HCT116 (cell line): ENCODE measurements around the gene XPNPEP2. TPM values are rescaled to one million over a fixed set of nuclear protein-coding genes. Genes with fewer than 3 reads are reported as not detected.

Experiments
- ATAC-seq: fragments of 200-7000 bp; cut with Tn5 transposase; 2 replicates; pipeline ENCODE4 v1.9.1; 2020; ENCODE audit warnings: mild to moderate bottlenecking, moderate library complexity
- BruUV-seq: library from RNA; stranded (reverse); fragments of 400-500 nt; replicated peaks from 2 replicates; lab custom pipeline; 2021; lab: Mats Ljungman, UMichigan
- CTCF ChIA-PET: fragments of 300-600 bp; sonication (Branson Sonifier 250); formaldehyde crosslinking; loops from one replicate; lab custom pipeline; 2021; ENCODE audit warnings: antibody characterized with exemption; lab: Charles Lee
- POLR2A ChIA-PET: fragments of 300-600, 350-600 bp; sonication (Branson Sonifier 250); formaldehyde crosslinking; loops from one replicate; lab custom pipeline; 2021; ENCODE audit warnings: antibody characterized with exemption; lab: Charles Lee
- RAD21 ChIA-PET, 2 experiments: fragments of 300-600 bp; sonication (Branson Sonifier 250); formaldehyde crosslinking; loops; one replicate each; lab custom pipeline; 2023; ENCODE audit warnings: low total read pairs in 2 of 2; ENCODE audit not compliant: uncharacterized antibody in 2 of 2, unreplicated experiment in 2 of 2, low non-redundant PET in 1 of 2; lab: Charles Lee
- DNase-seq: peaks from one replicate; pipeline ENCODE4 v3.0.0-alpha.2; 2010; ENCODE audit warnings: low read depth, low spot score
- H2AFZ ChIP-seq: fragments of 200-600 bp; shearing (Covaris generic), sonication (generic); 2 replicates; pipeline ENCODE4 v1.6.1; 2017; ENCODE audit warnings: low read depth, mixed run types, mixed read lengths, antibody characterized with exemption, low read length; ENCODE audit not compliant: poor library complexity, severe bottlenecking
- H3K27ac ChIP-seq: 2 replicates; pipeline ENCODE4 v1.5.1; 2012; ENCODE audit warnings: low read depth, low read length
- H3K27me3 ChIP-seq: fragments of 200-600 bp; sonication (generic); 2 replicates; pipeline ENCODE4 v1.6.1; 2016; ENCODE audit warnings: mixed run types, low read length, mixed read lengths; ENCODE audit not compliant: insufficient read depth
- H3K36me3 ChIP-seq, 2 experiments: fragments of 200-500 bp in 1 of 2; fragments of 200-600 bp in 1 of 2; sonication (Bioruptor generic) in 1 of 2; sonication (generic) in 1 of 2; 2 replicates each; pipeline versions ENCODE4 v1.5.1 to v1.6.1; 2014 to 2016; ENCODE audit warnings: low read length in 2 of 2, inconsistent platforms in 1 of 2, mixed read lengths in 1 of 2, mixed run types in 1 of 2; ENCODE audit not compliant: insufficient read depth in 2 of 2, control insufficient read depth in 1 of 2
- H3K4me1 ChIP-seq, 2 experiments: fragments of 200-600 bp in 1 of 2; sonication (generic) in 1 of 2; 2 replicates each; pipeline versions ENCODE4 v1.5.1 to v1.6.1; 2012 to 2017; ENCODE audit warnings: low read length in 2 of 2, inconsistent platforms in 1 of 2, mild to moderate bottlenecking in 1 of 2, mixed read lengths in 1 of 2, mixed run types in 1 of 2, moderate library complexity in 1 of 2; ENCODE audit not compliant: insufficient read depth in 2 of 2, control insufficient read depth in 1 of 2
- H3K4me2 ChIP-seq: fragments of 200-600 bp; sonication (generic); 2 replicates; pipeline ENCODE4 v1.6.1; 2017; ENCODE audit warnings: mixed run types, low read length, mixed read lengths
- H3K4me3 ChIP-seq, 2 experiments: fragments of 200-600 bp in 1 of 2; sonication (generic) in 1 of 2; replicated peaks in 1 of 2; 2 replicates each; pipeline ENCODE4 v1.5.1; 2011 to 2016; ENCODE audit warnings: low read length in 2 of 2, control low read depth in 1 of 2, low read depth in 1 of 2, mild to moderate bottlenecking in 1 of 2, mixed read lengths in 1 of 2, mixed run types in 1 of 2
- H3K79me2 ChIP-seq: fragments of 200-600 bp; sonication (generic); 2 replicates; pipeline ENCODE4 v1.6.1; 2017; ENCODE audit warnings: mild to moderate bottlenecking, mixed run types, low read length, moderate library complexity, mixed read lengths; ENCODE audit not compliant: insufficient read depth
- H3K9ac ChIP-seq: fragments of 200-600 bp; sonication (generic); 2 replicates; pipeline ENCODE4 v1.6.1; 2016; ENCODE audit warnings: low read length, mixed read lengths
- H3K9me2 ChIP-seq: fragments of 200-600 bp; sonication (generic), shearing (Covaris generic); 2 replicates; pipeline ENCODE4 v1.6.1; 2017; ENCODE audit warnings: mixed run types, mild to moderate bottlenecking, moderate library complexity; ENCODE audit not compliant: insufficient read depth
- H3K9me3 ChIP-seq, 2 experiments: fragments of 200-500 bp in 1 of 2; fragments of 200-600 bp in 1 of 2; sonication (Bioruptor generic) in 1 of 2; sonication (generic) in 1 of 2; 2 replicates each; pipeline ENCODE4 v1.6.1; 2014 to 2017; ENCODE audit warnings: low read length in 2 of 2, mixed read lengths in 2 of 2, inconsistent platforms in 1 of 2, low read depth in 1 of 2, mild to moderate bottlenecking in 1 of 2, mixed run types in 1 of 2, moderate library complexity in 1 of 2; ENCODE audit not compliant: control insufficient read depth in 1 of 2, insufficient read depth in 1 of 2
- H4K20me1 ChIP-seq: fragments of 200-600 bp; sonication (generic), shearing (Covaris generic); 2 replicates; pipeline ENCODE4 v1.6.1; 2017; ENCODE audit warnings: mixed run types, mild to moderate bottlenecking, moderate library complexity; ENCODE audit not compliant: insufficient read depth
- CBX3 ChIP-seq: IDR thresholded peaks from 2 replicates; pipeline ENCODE4 v1.6.1; 2012; ENCODE audit warnings: low read depth
- ELF1 ChIP-seq: IDR thresholded peaks from 2 replicates; pipeline ENCODE4 v1.6.1; 2012; ENCODE audit warnings: low read depth, borderline replicate concordance
- EZH2phosphoT487 ChIP-seq: fragments of 200-600 bp; IDR thresholded peaks from 2 replicates; pipeline ENCODE4 v1.6.1; 2018; ENCODE audit warnings: antibody characterized with exemption, borderline replicate concordance
- FOSL1 ChIP-seq: IDR thresholded peaks from 2 replicates; pipeline ENCODE4 v1.6.1; 2012; ENCODE audit warnings: low read depth
- POLR2A ChIP-seq: IDR thresholded peaks from 2 replicates; pipeline ENCODE4 v1.7.0; 2011; ENCODE audit warnings: borderline replicate concordance; ENCODE audit not compliant: insufficient read depth, insufficient read length; ENCODE audit errors: extremely low read depth
- SP1 ChIP-seq: IDR thresholded peaks from 2 replicates; pipeline ENCODE4 v1.6.1; 2012; ENCODE audit warnings: low read depth
- SRF ChIP-seq: IDR thresholded peaks from 2 replicates; pipeline ENCODE4 v1.6.1; 2012; ENCODE audit warnings: low read depth
- TCF7L2 ChIP-seq: IDR thresholded peaks from 2 replicates; pipeline ENCODE4 v1.7.0; 2011; ENCODE audit warnings: borderline replicate concordance, inconsistent platforms; ENCODE audit not compliant: insufficient read depth, insufficient read length; ENCODE audit errors: extremely low read depth
- intact Hi-C: fragments of 100-400 bp; cut with micrococcal nuclease; formaldehyde crosslinking; loops from 2 replicates; pipeline ENCODE4 v1.10.0; 2022
- total RNA-seq: library from RNA; stranded (reverse); gene quantifications from one replicate; pipeline ENCODE4 v1.2.1, GENCODE V29; 2021; ENCODE audit not compliant: unreplicated experiment

The XPNPEP2 gene
- total RNA-seq, 1 experiment from 2014 or later, result not detected

DNA sequence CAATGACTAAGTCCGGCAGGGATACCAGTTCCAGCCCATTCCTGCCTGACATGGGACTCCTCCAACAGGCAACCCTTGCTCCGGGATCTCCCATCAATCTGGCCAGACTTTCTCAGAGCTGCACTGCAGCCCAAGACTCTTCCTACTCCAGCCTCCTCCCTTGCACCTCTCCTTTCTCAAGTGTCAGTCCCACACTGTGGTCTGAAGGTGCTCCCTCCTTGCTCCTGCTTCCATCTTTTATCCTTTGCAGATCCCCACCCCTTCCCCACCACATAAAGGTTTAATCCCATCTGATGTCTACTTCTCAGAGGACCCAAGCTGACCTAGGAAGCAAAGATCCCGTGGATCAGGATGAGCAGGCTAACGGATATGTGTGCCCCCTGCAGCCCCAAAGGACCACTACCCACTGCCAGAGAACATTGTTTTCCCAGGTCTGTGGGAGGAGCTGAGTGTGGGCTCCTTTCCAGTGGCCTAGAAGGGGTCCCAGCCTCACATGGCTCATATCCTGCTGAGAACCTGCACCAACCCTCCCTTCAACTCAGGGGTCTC is 33.3 kb upstream of the XPNPEP2 start (continued):
- TF ChIP-seq EZH2phosphoT487 (no peak), FOSL1 (no peak), SRF (no peak), SP1 (no peak)

DNA sequence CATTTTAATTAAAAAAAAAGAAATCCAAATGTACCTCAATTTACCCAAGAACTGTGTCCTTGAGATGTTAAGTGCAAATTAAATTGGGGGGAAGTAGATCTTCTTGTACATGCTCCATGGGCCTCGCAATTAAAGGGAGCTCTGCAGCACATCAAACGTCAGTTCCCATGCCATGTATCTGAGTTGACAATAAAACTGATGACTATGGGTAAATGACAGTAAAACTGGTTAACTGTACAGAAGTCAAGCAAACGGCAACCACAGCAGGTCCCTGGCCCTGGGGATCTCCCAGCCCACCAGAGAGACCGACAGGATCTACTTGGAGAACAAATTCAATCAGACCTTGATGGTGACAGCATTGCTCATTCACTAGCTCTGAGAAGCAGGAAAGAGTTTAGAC is 32.8 kb upstream of the XPNPEP2 start:
- ATAC-seq (no peak), DNase-seq (no peak)
- no peaks in the 10 kb centered on the region for H3K4me1 ChIP-seq
- CTCF ChIA-PET, result no interaction called here
- H2AFZ ChIP-seq, result no peak overlapping the region
- H3K79me2 ChIP-seq, result no peaks in the 10 kb centered on the region
- POLR2A ChIA-PET, result no interaction called here
- H3K9ac ChIP-seq, result no peak overlapping the region
- H3K9me2 ChIP-seq, result no peaks in the 10 kb centered on the region
- H3K36me3 ChIP-seq, result no peaks in the 10 kb centered on the region
- H3K27ac ChIP-seq, result no peak overlapping the region
- H4K20me1 ChIP-seq, result no peaks in the 10 kb centered on the region
- no peaks in the 10 kb centered on the region for H3K9me3 ChIP-seq
- no peaks in the 10 kb centered on the region for H3K27me3 ChIP-seq
- intact Hi-C loops, result no loop called here
- RAD21 ChIA-PET, result no interaction called here
- no peak overlapping the region for H3K4me2 ChIP-seq
- TF ChIP-seq ELF1, result no peak
- TF ChIP-seq FOSL1, result no peak
- TF ChIP-seq POLR2A, result no peak
- no peak overlapping the region for H3K4me3 ChIP-seq
- BruUV-seq, result no TSS peak

DNA sequence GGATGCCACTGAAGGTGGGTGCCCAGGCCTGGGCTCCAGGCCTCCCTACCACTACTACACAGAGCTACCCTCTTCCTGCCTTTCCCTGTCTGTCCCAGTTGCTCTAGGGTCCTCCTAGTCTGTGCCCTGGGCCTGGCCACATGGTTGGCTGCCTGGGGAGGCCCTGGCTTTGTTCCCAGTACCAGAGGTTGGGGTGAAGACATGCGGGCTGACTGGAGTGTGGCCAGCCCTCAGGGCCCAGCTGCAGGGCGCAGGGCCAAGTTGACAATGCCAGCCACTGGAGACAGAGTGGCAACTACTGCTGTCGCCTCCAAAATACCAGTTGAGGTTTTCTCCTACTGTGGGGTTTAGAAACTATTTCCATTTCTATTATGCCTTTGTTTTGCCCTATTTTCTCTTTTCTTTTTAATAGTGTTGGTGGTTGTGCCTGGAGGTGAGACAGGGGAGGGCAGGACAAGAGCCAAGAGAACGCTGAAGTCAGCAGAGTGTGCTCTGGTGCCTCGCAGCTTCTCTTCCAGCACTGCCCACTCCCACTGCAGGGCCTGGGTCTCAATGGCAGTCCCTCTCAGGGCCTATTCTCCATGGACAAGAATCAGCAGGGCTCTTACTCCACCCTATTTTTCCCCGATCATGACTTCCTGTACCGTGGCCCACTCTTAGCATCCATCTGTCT is 32.2 kb upstream of the XPNPEP2 start:
- Histone ChIP-seq H3K4me1 (no peaks in the 10 kb centered on the region), H3K27ac (no peak overlapping the region), H3K4me3 (no peak overlapping the region), H3K27me3 (no peaks in the 10 kb centered on the region), H3K79me2 (no peaks in the 10 kb centered on the region), H3K4me2 (no peak overlapping the region), H2AFZ (no peak overlapping the region), H3K9ac (no peak overlapping the region), H4K20me1 (no peaks in the 10 kb centered on the region), H3K9me3 (no peaks in the 10 kb centered on the region), H3K9me2 (no peaks in the 10 kb centered on the region), H3K36me3 (no peaks in the 10 kb centered on the region)
- intact Hi-C loops, result no loop called here
- TF ChIP-seq CBX3 (no peak), TCF7L2 (no peak)
- POLR2A ChIA-PET, result no interaction called here
- RAD21 ChIA-PET, result no interaction called here
- DNase-seq, result no peak
- no peak for ATAC-seq
- BruUV-seq, result no TSS peak
- CTCF ChIA-PET, result no interaction called here
